Urothelium cell line (cell line): ENCODE results near the gene PLGLB1.
"Not testable (repeated sequence)": the region's sequence is repeated elsewhere in the genome, so short reads cannot be mapped to it uniquely, and the experiment has no call there.

Source experiments
- DNase-seq: peaks from one replicate; pipeline ENCODE4 v3.0.0; 2011; ENCODE audit warnings: low spot score, mixed read lengths
- FAIRE-seq: peaks from 2 replicates; lab custom pipeline; 2011; peaks lifted over from hg19 to GRCh38; lab: Jason Lieb, UNC

PLGLB1 gene

GRCh38 chr2:87021744-87022143 is at the start of gene PLGLB1:
TSS of gene PLGLB1 (minus strand) at chr2:87021844. CDS start at chr2:87021783, 61 bp downstream.
- not testable (repeated sequence) for FAIRE-seq, DNase-seq

DNA sequence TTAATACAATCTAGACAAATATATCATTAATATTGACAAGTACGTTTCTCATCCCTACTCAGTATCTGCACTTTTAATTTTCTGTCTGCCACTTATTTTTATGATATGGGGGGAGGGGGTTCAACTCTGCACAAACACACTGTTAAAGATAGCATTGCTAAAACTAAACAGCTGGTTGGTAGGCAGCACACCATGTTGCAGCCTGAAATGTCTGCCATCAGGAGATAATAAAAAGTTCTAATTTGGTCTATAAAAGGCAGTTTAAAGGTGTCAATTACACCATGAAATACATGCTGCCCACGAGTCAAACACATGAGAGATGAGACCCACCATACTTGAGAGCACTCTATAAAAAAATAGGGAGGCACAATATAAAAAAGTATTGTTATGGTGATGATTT is 42.7 kb upstream of the PLGLB1 start:
- not testable (repeated sequence) for FAIRE-seq, DNase-seq

DNA sequence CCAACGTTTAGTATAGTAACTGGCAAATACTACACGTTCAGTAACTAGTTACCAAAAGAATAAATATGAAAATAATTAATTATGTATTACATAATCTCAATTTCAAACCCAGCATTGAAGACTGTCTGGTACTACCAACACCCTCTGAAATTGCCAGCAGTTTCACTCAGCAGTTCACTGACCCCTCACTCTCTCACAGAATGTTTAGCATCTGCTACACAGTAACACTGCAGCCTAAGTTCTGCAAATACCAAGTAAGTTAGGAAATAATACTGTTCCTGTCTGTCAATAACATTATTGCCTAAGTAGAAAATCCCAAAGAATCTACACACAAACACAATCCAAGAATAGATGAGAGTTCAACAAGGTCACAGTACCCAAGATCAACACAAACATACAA is 41.8 kb upstream of the PLGLB1 start:
- not testable (repeated sequence) for FAIRE-seq, DNase-seq

GRCh38 chr2:87061519-87061918 is 39.9 kb upstream of the PLGLB1 start:
- FAIRE-seq, DNase-seq: not testable (repeated sequence)

- DNase-seq, FAIRE-seq: not testable (repeated sequence)
These were observed 36.0 kb upstream of the PLGLB1 start for GRCh38 chr2:87057606-87058005.

GRCh38 chr2:87056843-87057242 is 35.2 kb upstream of the PLGLB1 start:
- FAIRE-seq, DNase-seq: not testable (repeated sequence)

DNA sequence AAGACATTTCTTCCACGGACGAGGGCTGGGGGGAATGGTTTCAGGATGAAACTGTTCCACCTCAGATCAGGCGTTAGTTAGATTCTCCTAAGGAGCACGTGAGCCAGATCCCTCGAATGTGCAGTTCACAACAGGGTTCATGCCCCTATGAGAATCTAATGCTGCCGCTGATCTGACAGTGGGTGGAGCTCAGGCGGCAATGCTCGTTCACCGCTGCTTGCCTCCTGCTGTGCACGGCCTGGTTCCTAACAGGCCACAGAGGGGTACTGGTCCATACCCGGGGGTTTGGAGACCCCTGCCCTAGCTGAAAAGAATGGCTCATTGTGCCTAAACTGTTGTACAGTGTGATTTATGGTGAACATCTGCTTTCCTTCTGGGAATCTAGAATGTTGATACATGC is 34.8 kb upstream of the PLGLB1 start:
- DNase-seq, FAIRE-seq: not testable (repeated sequence)

DNA sequence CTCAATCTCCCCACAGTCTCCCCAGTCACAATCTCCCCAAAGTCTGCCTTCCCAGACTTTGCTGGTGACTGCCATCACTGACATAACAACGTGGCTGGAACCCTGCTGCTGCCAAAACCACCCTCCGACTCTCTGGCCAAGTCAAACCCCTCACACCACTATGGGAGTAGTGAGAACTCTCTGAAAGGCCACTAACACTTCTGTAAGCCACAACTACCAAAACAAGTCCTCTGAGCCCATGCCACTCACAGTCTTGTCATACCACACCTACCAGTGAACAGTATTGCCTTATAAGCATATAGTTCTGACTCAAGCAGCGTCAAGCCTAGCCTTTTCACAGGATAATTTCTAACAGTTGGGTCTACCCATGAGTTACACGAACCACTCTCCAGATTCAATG is 32.7 kb upstream of the PLGLB1 start:
- not testable (repeated sequence) for FAIRE-seq

GRCh38 chr2:87041321-87041978 is 19.8 kb upstream of the PLGLB1 start:
- not testable (repeated sequence) for DNase-seq, FAIRE-seq

More for the DNA sequence above, 32.7 kb upstream of the PLGLB1 start:
- not testable (repeated sequence) for DNase-seq

GRCh38 chr2:87028607-87029006 is 7.0 kb upstream of the PLGLB1 start:
- DNase-seq, FAIRE-seq: not testable (repeated sequence)

- FAIRE-seq, DNase-seq: not testable (repeated sequence)
These were observed 5.2 kb upstream of the PLGLB1 start for GRCh38 chr2:87026816-87027215.

GRCh38 chr2:87025927-87026326 is 4.3 kb upstream of the PLGLB1 start:
- FAIRE-seq, DNase-seq: not testable (repeated sequence)

DNA sequence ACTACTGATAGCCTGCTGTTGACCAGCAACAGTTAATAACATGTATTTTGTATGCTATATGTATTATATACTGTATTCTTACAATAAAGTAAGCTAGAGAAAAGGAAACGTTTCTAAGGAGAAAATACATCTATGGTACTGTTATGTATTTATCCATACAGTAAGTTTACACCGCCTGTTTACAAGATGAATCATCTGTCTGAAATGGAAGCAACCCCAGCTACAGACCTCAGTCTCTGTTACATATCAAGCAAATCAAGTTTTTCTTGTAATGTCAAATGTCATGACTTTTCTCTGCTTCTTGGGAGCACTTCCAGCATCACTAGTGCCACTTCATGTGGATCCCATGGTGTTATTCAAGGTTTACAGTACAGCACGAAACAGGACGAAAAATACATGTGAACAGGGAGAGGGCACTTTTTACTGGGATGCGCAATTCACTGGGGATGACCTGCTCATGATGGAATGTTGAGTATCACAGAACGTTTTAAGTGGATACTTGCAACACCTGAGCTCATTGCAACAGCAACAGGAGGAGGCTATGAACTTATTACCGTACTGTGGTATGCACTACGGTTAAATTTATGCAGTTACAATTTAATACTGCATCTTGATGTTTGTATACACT is 2.5 kb upstream of the PLGLB1 start:
- DNase-seq, FAIRE-seq: not testable (repeated sequence)

DNA sequence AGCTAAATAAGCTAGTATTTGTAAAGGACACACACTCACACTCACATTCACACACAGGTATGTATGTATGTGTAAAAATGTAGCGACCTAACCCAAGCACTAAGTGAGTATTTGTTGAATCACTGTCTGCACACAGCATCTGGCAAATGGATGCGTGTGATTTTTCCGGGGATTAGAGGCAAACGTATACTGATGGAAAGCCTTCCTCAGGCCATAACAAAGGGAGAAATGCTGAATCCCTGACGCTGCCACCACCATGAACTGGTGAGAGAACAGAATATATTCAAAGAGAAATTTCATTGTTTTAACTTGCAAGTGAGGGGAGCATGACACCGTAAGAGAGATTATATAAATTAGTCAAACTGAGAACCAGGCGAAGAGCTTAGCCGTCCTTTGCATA is 601 bp downstream of the PLGLB1 start:
- FAIRE-seq, DNase-seq: not testable (repeated sequence)

GRCh38 chr2:87019053-87019452 is 2.6 kb downstream of the PLGLB1 start:
- not testable (repeated sequence) for DNase-seq, FAIRE-seq

DNA sequence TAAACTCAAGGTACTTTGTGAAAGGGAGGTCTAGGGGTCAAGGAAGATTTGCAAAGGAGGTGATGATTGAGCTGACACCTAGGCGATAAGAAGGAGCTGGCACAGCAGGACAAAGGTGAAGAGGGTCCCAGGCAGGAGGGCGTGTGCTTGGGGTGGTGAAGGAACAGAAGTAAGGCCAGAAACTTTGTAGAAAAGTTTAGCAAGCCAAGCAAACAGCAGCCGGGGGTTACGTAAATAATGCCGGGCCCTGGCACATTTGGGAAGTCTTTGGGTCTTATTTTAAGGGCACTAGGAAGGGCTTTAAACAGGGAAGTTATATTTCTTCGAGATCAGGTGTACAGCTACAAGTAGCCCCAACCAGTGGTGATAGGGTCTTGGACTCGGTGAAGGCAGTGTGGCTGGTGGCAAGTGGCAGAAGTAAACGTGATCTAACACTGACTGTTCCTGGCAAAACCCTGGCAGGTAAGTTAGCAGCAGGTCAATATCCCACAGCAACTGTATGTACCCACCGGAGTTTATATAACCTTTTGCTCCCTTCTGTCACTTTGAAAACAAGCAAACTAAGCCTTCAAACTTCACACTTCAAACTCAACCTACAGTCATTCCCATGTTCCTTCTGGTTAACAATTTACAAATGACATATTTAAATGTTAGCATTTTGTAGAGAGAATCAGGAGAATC is 7.0 kb downstream of the PLGLB1 start:
- not testable (repeated sequence) for FAIRE-seq

GRCh38 chr2:87004398-87004797 is 17.2 kb downstream of the PLGLB1 start:
- DNase-seq, FAIRE-seq: not testable (repeated sequence)

More for the DNA sequence above, 7.0 kb downstream of the PLGLB1 start:
- DNase-seq: not testable (repeated sequence)
